Measurements from ENCODE around the gene SOX11. TPM values are rescaled to one million over a fixed set of nuclear protein-coding genes. Genes with fewer than 3 reads are reported as not detected.

The SOX11 gene
- polyA plus RNA-seq, 1 donor from 2014 or later: 146 TPM

- H3K27me3 ChIP-seq (ENCODE audit: insufficient read depth, low read depth, low read length): no peaks in the 10 kb centered on the region
- no peak overlapping the region for H3K4me2 ChIP-seq (ENCODE audit: low read length)
- no peak overlapping the region for H3K9ac ChIP-seq (ENCODE audit: low read length)
- H3K9me2 ChIP-seq (ENCODE audit: insufficient read depth, low read length): no peaks in the 10 kb centered on the region
- no peaks in the 10 kb centered on the region for H3K36me3 ChIP-seq (ENCODE audit: insufficient read depth, low read length)
- H3K9me3 ChIP-seq (ENCODE audit: low read length): peaks cover 6% of the 10 kb centered on the region
- no peak for TF ChIP-seq EP300 (conservative IDR thresholded peaks at IDR 0.05; ENCODE audit: poor library complexity, severe bottlenecking)
- no peak for TF ChIP-seq CTCF (IDR thresholded peaks at IDR 0.05; ENCODE audit: poor library complexity, severe bottlenecking)
- no peak for TF ChIP-seq POLR2AphosphoS5 (IDR thresholded peaks at IDR 0.05)
- TF ChIP-seq RAD21 (conservative IDR thresholded peaks at IDR 0.05): no peak
- TF ChIP-seq EZH2 (IDR thresholded peaks at IDR 0.05; ENCODE audit: borderline replicate concordance, insufficient read depth, low read length, poor library complexity, severe bottlenecking): no peak
- TF ChIP-seq TAF1 (IDR thresholded peaks at IDR 0.05; ENCODE audit: low read depth): no peak
- TF ChIP-seq MXI1 (conservative IDR thresholded peaks at IDR 0.05; ENCODE audit: poor library complexity, severe bottlenecking): no peak
- no peak for TF ChIP-seq SMC3 (conservative IDR thresholded peaks at IDR 0.05; ENCODE audit: poor library complexity)
- TF ChIP-seq REST (IDR thresholded peaks at IDR 0.05; ENCODE audit: borderline replicate concordance): no peak
- no peaks in the 10 kb centered on the region for H4K20me1 ChIP-seq (ENCODE audit: insufficient read depth)
- no peaks in the 10 kb centered on the region for H3K79me2 ChIP-seq (replicated peaks; ENCODE audit: insufficient read depth, low read length)
- H3K27ac ChIP-seq (ENCODE audit: low read length): no peak overlapping the region
- no peak overlapping the region for H2AFZ ChIP-seq (ENCODE audit: low read depth, low read length)
- no peak overlapping the region for H3K4me3 ChIP-seq (ENCODE audit: low read length)
- no peaks in the 10 kb centered on the region for H3F3A ChIP-seq (ENCODE audit: insufficient read depth, low read length, poor library complexity, severe bottlenecking)
These were observed 42.8 kb downstream of the SOX11 start for GRCh38 chr2:5734859-5735520.

GRCh38 chr2:5735521-5735861 is 43.3 kb downstream of the SOX11 start:
- H2AFZ ChIP-seq (ENCODE audit: low read depth, low read length): no peak overlapping the region
- H3K4me3 ChIP-seq (ENCODE audit: low read length): no peak overlapping the region
- no peaks in the 10 kb centered on the region for H4K20me1 ChIP-seq (ENCODE audit: insufficient read depth)
- no peak overlapping the region for H3K9ac ChIP-seq (ENCODE audit: low read length)
- H3K4me2 ChIP-seq (ENCODE audit: low read length): no peak overlapping the region
- no peak overlapping the region for H3K27ac ChIP-seq (ENCODE audit: low read length)
- H3F3A ChIP-seq (ENCODE audit: insufficient read depth, low read length, poor library complexity, severe bottlenecking): no peaks in the 10 kb centered on the region
- H3K9me3 ChIP-seq (ENCODE audit: low read length): peaks cover 6% of the 10 kb centered on the region
- no peaks in the 10 kb centered on the region for H3K36me3 ChIP-seq (ENCODE audit: insufficient read depth, low read length)
- no peak for TF ChIP-seq EZH2 (IDR thresholded peaks at IDR 0.05; ENCODE audit: borderline replicate concordance, insufficient read depth, low read length, poor library complexity, severe bottlenecking)
- no peak for TF ChIP-seq SMC3 (conservative IDR thresholded peaks at IDR 0.05; ENCODE audit: poor library complexity)
- no peak for TF ChIP-seq MXI1 (conservative IDR thresholded peaks at IDR 0.05; ENCODE audit: poor library complexity, severe bottlenecking)
- TF ChIP-seq REST (IDR thresholded peaks at IDR 0.05; ENCODE audit: borderline replicate concordance): no peak
- TF ChIP-seq RAD21 (conservative IDR thresholded peaks at IDR 0.05): no peak
- TF ChIP-seq POLR2AphosphoS5 (IDR thresholded peaks at IDR 0.05): no peak
- no peak for TF ChIP-seq TAF1 (IDR thresholded peaks at IDR 0.05; ENCODE audit: low read depth)
- TF ChIP-seq EP300 (conservative IDR thresholded peaks at IDR 0.05; ENCODE audit: poor library complexity, severe bottlenecking): no peak
- TF ChIP-seq CTCF (IDR thresholded peaks at IDR 0.05; ENCODE audit: poor library complexity, severe bottlenecking): no peak
- no peaks in the 10 kb centered on the region for H3K9me2 ChIP-seq (ENCODE audit: insufficient read depth, low read length)
- H3K79me2 ChIP-seq (replicated peaks; ENCODE audit: insufficient read depth, low read length): no peaks in the 10 kb centered on the region
- no peaks in the 10 kb centered on the region for H3K27me3 ChIP-seq (ENCODE audit: insufficient read depth, low read depth, low read length)
